Activated B cell treated with CpG ODN at 0.5 μM for 24 hours (primary cell): ENCODE data around the gene LUC7L3. TPM values are rescaled to one million over a fixed set of nuclear protein-coding genes. Genes with fewer than 3 reads are reported as not detected.

Source experiments
- ATAC-seq: fragments of 200-7000 bp; cut with Tn5 transposase; one replicate; pipeline ENCODE4 v1.10.0; 2021; ENCODE audit warnings: low read depth, mild to moderate bottlenecking, moderate library complexity
- CTCF ChIA-PET: fragments of 350-600 bp; sonication (Branson Sonifier 250); formaldehyde crosslinking; loops from one replicate; lab custom pipeline; 2021; ENCODE audit warnings: antibody characterized with exemption; lab: Charles Lee
- POLR2A ChIA-PET: fragments of 350-600 bp; sonication (Branson Sonifier 250); formaldehyde crosslinking; loops from one replicate; lab custom pipeline; 2021; ENCODE audit warnings: antibody characterized with exemption; lab: Charles Lee
- DNase-seq: peaks from one replicate; pipeline ENCODE4 v3.0.0; 2022
- H3K27ac Mint-ChIP-seq: one replicate; pipeline ENCODE4 v1.8.0; 2020; ENCODE audit warnings: mixed read lengths
- H3K27me3 Mint-ChIP-seq: one replicate; pipeline ENCODE4 v1.8.0; 2021; ENCODE audit warnings: mixed read lengths
- H3K36me3 Mint-ChIP-seq: one replicate; pipeline ENCODE4 v1.8.0; 2021; ENCODE audit warnings: low read depth, mixed read lengths
- H3K4me1 Mint-ChIP-seq: one replicate; pipeline ENCODE4 v1.8.0; 2021; ENCODE audit warnings: mixed read lengths
- H3K4me3 Mint-ChIP-seq: one replicate; pipeline ENCODE4 v1.8.0; 2020; ENCODE audit warnings: mild to moderate bottlenecking, mixed read lengths
- H3K9me3 Mint-ChIP-seq: one replicate; pipeline ENCODE4 v1.8.0; 2020; ENCODE audit warnings: mixed read lengths
- CTCF ChIP-seq: fragments of 200-600 bp; IDR thresholded peaks from one replicate; pipeline ENCODE4 v1.8.0; 2022; ENCODE audit warnings: antibody characterized with exemption, mild to moderate bottlenecking
- intact Hi-C: fragments of 100-400 bp; cut with micrococcal nuclease; formaldehyde crosslinking; loops from one replicate; pipeline ENCODE4 v1.15.1; 2024
- total RNA-seq: library from RNA; stranded (reverse); gene quantifications from 2 replicates; pipeline ENCODE4 v1.2.3, GENCODE V29; 2022

Gene LUC7L3
- total RNA-seq, 1 donor from 2014 or later, result 158 TPM

- DNase-seq (no peak), ATAC-seq (no peak)
- Mint-ChIP-seq H3K4me3 (no peak overlapping the region), H3K36me3 (peaks cover 3% of the 10 kb centered on the region), H3K27me3 (peaks cover 2% of the 10 kb centered on the region), H3K27ac (no peak overlapping the region), H3K4me1 (no peaks in the 10 kb centered on the region), H3K9me3 (no peaks in the 10 kb centered on the region)
- POLR2A ChIA-PET, result no interaction called here
- intact Hi-C loops, result no loop called here
- CTCF ChIA-PET, result no interaction called here
- no peak for TF ChIP-seq CTCF
Observed at GRCh38 chr17:50687200-50688066, 32.0 kb upstream of the LUC7L3 start.

- H3K27me3 Mint-ChIP-seq, result no peaks in the 10 kb centered on the region
- DNase-seq (no peak), ATAC-seq (no peak)
- H3K4me3 Mint-ChIP-seq, result no peak overlapping the region
- no peak overlapping the region for H3K27ac Mint-ChIP-seq
- no peak for TF ChIP-seq CTCF
- no peaks in the 10 kb centered on the region for H3K4me1 Mint-ChIP-seq
- H3K9me3 Mint-ChIP-seq, result no peaks in the 10 kb centered on the region
- H3K36me3 Mint-ChIP-seq, result peaks cover 10% of the 10 kb centered on the region
- intact Hi-C loops, result no loop called here
- ChIA-PET CTCF (no interaction called here), POLR2A (no interaction called here)
Observed at GRCh38 chr17:50688245-50688644, 31.2 kb upstream of the LUC7L3 start.

GRCh38 chr17:50689251-50689650, 30.2 kb upstream of the LUC7L3 start:
- peaks cover 17% of the 10 kb centered on the region for H3K36me3 Mint-ChIP-seq
- DNase-seq (no peak), ATAC-seq (no peak)
- H3K27me3 Mint-ChIP-seq, result no peaks in the 10 kb centered on the region
- ChIA-PET CTCF (no interaction called here), POLR2A (no interaction called here)
- TF ChIP-seq CTCF, result no peak
- no peak overlapping the region for H3K27ac Mint-ChIP-seq
- no peaks in the 10 kb centered on the region for H3K9me3 Mint-ChIP-seq
- intact Hi-C loops, result no loop called here
- H3K4me3 Mint-ChIP-seq, result no peak overlapping the region
- no peaks in the 10 kb centered on the region for H3K4me1 Mint-ChIP-seq

GRCh38 chr17:50689956-50690886, 29.2 kb upstream of the LUC7L3 start:
- ATAC-seq, result no peak
- no peaks in the 10 kb centered on the region for H3K4me1 Mint-ChIP-seq
- intact Hi-C loops, result no loop called here
- DNase-seq, result no peak
- CTCF ChIA-PET, result no interaction called here
- POLR2A ChIA-PET, result no interaction called here
- H3K36me3 Mint-ChIP-seq, result peaks cover 23% of the 10 kb centered on the region
- no peaks in the 10 kb centered on the region for H3K27me3 Mint-ChIP-seq
- H3K27ac Mint-ChIP-seq, result no peak overlapping the region
- H3K4me3 Mint-ChIP-seq, result no peak overlapping the region
- no peak for TF ChIP-seq CTCF
- no peaks in the 10 kb centered on the region for H3K9me3 Mint-ChIP-seq
